K562 (cell line): ENCODE results near the gene ABHD16A. TPM values are rescaled to one million over a fixed set of nuclear protein-coding genes. Genes with fewer than 3 reads are reported as not detected.

Source experiments
- BCOR ChIP-seq: fragments of 450-650 bp; IDR thresholded peaks from 2 replicates; pipeline ENCODE4 v1.6.1; 2016
- HDAC2 ChIP-seq: fragments of 450-650 bp; IDR thresholded peaks from 2 replicates; pipeline ENCODE4 v1.6.1; 2016; ENCODE audit warnings: mild to moderate bottlenecking
- HMBOX1 ChIP-seq: sonication (generic); IDR thresholded peaks from 2 replicates; pipeline ENCODE4 v1.6.1; 2016
- MTA3 ChIP-seq: fragments of 450-650 bp; formaldehyde crosslinking; IDR thresholded peaks from 2 replicates; pipeline ENCODE4 v1.6.1; 2017; ENCODE audit warnings: mild to moderate bottlenecking, borderline replicate concordance
- NCOA6 ChIP-seq: fragments of 450-650 bp; IDR thresholded peaks from 2 replicates; pipeline ENCODE4 v1.6.1; 2017; ENCODE audit warnings: mild to moderate bottlenecking
- NELFE ChIP-seq: IDR thresholded peaks from 2 replicates; pipeline ENCODE4 v1.6.1; 2011; ENCODE audit warnings: mild to moderate bottlenecking; ENCODE audit not compliant: insufficient read depth, insufficient read length
- NUFIP1 ChIP-seq: fragments of 450-650 bp; IDR thresholded peaks from 2 replicates; pipeline ENCODE4 v1.6.1; 2018; ENCODE audit not compliant: partially characterized antibody
- PRPF4 ChIP-seq: fragments of 200-400 bp; formaldehyde crosslinking; IDR thresholded peaks from one replicate; pipeline ENCODE4 v1.6.1; 2017; ENCODE audit warnings: low read length, low read depth, mild to moderate bottlenecking; ENCODE audit not compliant: insufficient read depth, poor library complexity, severe bottlenecking
- RBM15 ChIP-seq: fragments of 200-400 bp; formaldehyde crosslinking; IDR thresholded peaks from 2 replicates; pipeline ENCODE4 v1.6.1; 2018; ENCODE audit warnings: mild to moderate bottlenecking, low read length, moderate library complexity; ENCODE audit not compliant: insufficient read depth
- SIN3B ChIP-seq: fragments of 450-650 bp; IDR thresholded peaks from 2 replicates; pipeline ENCODE4 v1.6.1; 2017; ENCODE audit warnings: low read depth, mild to moderate bottlenecking, moderate library complexity
- STAT5B ChIP-seq: fragments of 250-450 bp; sonication (Bioruptor Pico); IDR thresholded peaks from 2 replicates; pipeline ENCODE4 v1.8.0; 2021; ENCODE audit warnings: mild to moderate bottlenecking, inconsistent platforms
- TEAD2 ChIP-seq: fragments of 450-650 bp; IDR thresholded peaks from 2 replicates; pipeline ENCODE4 v1.6.1; 2016; ENCODE audit warnings: missing genetic modification characterization, control low read depth, missing compliant biosample characterization
- TSHZ1 ChIP-seq: fragments of 250-450 bp; sonication (Bioruptor Pico); IDR thresholded peaks from 2 replicates; pipeline ENCODE4 v1.4.0; 2020; ENCODE audit warnings: mild to moderate bottlenecking, moderate library complexity
- WHSC1 ChIP-seq: IDR thresholded peaks from one replicate; pipeline ENCODE4 v1.6.1; 2012; ENCODE audit warnings: low read length, control low read depth, inconsistent platforms
- ZFP36 ChIP-seq: fragments of 150-350 bp; IDR thresholded peaks from 2 replicates; pipeline ENCODE4 v1.6.1; 2018; ENCODE audit warnings: low read length, low read depth; ENCODE audit not compliant: partially characterized antibody
- ZNF445 ChIP-seq: fragments of 250-450 bp; sonication (Bioruptor Pico); IDR thresholded peaks from 2 replicates; pipeline ENCODE4 v1.4.0; 2020; ENCODE audit warnings: low read depth, mild to moderate bottlenecking, moderate library complexity
- polyA plus RNA-seq, 8 experiments: library from polyadenylated mRNA; depleted of rRNA in 4 of 8; stranded (reverse) in 5 of 8; unstranded in 3 of 8; fragments of >200 nt; fragmentation: Nextera tagmentation in 2 of 8; fragmentation: Illumina TruSeq in 1 of 8; extraction: Ambion mirVana in 2 of 8; extraction: Trizol in 1 of 8; gene quantifications; 2 replicates each; pipeline versions ENCODE4 v1.2.1 to v1.2.3, GENCODE V29; 2011 to 2014; ENCODE audit warnings: inconsistent platforms in 1 of 8, missing spikeins in 1 of 8
- total RNA-seq, 7 experiments: library from RNA; depleted of rRNA in 6 of 7; stranded (reverse); fragments of >200 nt in 6 of 7; fragmentation: Illumina TruSeq in 2 of 7; extraction: Trizol in 2 of 7; gene quantifications; 2 replicates each; pipeline versions ENCODE4 v1.2.1 to v1.2.3, GENCODE V29; 2011 to 2021; ENCODE audit warnings: low replicate concordance in 1 of 7
- TF ChIP-seq, protein P1 (sequence below), 2 experiments: fragments of 450-650 bp; IDR thresholded peaks; 2 replicates each; pipeline ENCODE4 v1.6.1; 2016
- TF ChIP-seq, protein P2 (sequence below): fragments of 200-800 bp; sonication (Bioruptor generic); IDR thresholded peaks from 2 replicates; pipeline ENCODE4 v1.6.1; 2016; ENCODE audit warnings: missing genetic modification characterization, missing compliant biosample characterization

The ABHD16A gene
- total and polyA plus RNA-seq, 9 of the 15 experiments (the other 6 are each of a cell fraction or from before 2014, with no cell fraction given), result 25.8 to 120 (median 81.6) TPM

DNA sequence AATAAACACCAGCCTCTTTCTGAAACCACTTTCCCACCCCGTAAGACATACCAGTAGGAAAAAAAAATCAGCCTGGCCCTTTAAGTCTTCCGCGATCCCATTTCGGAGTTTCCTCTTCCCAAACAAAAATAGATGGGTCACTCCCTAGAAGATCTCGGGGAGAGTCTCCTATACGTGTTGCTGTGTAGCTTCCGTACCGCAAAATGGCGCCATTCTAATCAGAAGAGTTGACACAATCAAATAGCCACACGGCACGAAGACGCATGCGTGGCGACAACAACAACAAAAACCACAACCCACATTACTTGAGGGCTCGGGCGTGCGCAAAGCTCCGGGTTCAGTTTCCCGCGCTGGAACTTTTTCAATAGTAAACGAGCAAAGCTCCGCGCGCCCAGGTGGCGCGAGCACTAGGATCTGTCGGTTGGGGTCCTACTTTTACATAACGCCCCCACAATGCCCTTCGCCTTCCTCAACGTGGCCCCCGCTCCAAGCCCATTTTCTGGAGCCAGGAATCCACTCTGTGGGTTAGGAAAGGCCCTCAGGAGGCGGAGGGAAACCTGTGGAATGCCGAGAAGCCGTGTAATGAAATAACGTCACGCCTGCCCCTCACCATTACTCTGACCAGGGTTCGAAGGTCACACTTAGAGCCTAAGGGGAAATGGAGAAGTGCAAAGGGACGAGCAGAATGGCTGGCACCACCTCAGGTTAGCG is 38.2 kb downstream of the ABHD16A start, which contains the start of gene GPANK1 (continued):
- TF ChIP-seq SIN3B (no peak), MTA3 (peak; percentile 86), HMBOX1 (no peak), BCOR (no peak), NUFIP1 (no peak), STAT5B (no peak), RBM15 (no peak), TSHZ1 (CRISPR knock-in tag) (0 out of 2 replicates have a peak, but pooled peaks have one; percentile 0), NELFE (no peak), HDAC2 (peak; percentile 43; the same call in 1 of the 2 replicates), ZFP36 (no peak), TEAD2 (tag) (no peak), PRPF4 (no peak), NCOA6 (no peak), WHSC1 (no peak), ZNF445 (no peak)
- TF ChIP-seq, protein P1, sequence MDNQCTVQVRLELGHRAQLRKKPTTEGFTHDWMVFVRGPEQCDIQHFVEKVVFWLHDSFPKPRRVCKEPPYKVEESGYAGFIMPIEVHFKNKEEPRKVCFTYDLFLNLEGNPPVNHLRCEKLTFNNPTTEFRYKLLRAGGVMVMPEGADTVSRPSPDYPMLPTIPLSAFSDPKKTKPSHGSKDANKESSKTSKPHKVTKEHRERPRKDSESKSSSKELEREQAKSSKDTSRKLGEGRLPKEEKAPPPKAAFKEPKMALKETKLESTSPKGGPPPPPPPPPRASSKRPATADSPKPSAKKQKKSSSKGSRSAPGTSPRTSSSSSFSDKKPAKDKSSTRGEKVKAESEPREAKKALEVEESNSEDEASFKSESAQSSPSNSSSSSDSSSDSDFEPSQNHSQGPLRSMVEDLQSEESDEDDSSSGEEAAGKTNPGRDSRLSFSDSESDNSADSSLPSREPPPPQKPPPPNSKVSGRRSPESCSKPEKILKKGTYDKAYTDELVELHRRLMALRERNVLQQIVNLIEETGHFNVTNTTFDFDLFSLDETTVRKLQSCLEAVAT (IDR thresholded peaks at IDR 0.05), result peak; percentile 75 to 92; a peak in 3 of 4 replicates
- TF ChIP-seq, protein P2, sequence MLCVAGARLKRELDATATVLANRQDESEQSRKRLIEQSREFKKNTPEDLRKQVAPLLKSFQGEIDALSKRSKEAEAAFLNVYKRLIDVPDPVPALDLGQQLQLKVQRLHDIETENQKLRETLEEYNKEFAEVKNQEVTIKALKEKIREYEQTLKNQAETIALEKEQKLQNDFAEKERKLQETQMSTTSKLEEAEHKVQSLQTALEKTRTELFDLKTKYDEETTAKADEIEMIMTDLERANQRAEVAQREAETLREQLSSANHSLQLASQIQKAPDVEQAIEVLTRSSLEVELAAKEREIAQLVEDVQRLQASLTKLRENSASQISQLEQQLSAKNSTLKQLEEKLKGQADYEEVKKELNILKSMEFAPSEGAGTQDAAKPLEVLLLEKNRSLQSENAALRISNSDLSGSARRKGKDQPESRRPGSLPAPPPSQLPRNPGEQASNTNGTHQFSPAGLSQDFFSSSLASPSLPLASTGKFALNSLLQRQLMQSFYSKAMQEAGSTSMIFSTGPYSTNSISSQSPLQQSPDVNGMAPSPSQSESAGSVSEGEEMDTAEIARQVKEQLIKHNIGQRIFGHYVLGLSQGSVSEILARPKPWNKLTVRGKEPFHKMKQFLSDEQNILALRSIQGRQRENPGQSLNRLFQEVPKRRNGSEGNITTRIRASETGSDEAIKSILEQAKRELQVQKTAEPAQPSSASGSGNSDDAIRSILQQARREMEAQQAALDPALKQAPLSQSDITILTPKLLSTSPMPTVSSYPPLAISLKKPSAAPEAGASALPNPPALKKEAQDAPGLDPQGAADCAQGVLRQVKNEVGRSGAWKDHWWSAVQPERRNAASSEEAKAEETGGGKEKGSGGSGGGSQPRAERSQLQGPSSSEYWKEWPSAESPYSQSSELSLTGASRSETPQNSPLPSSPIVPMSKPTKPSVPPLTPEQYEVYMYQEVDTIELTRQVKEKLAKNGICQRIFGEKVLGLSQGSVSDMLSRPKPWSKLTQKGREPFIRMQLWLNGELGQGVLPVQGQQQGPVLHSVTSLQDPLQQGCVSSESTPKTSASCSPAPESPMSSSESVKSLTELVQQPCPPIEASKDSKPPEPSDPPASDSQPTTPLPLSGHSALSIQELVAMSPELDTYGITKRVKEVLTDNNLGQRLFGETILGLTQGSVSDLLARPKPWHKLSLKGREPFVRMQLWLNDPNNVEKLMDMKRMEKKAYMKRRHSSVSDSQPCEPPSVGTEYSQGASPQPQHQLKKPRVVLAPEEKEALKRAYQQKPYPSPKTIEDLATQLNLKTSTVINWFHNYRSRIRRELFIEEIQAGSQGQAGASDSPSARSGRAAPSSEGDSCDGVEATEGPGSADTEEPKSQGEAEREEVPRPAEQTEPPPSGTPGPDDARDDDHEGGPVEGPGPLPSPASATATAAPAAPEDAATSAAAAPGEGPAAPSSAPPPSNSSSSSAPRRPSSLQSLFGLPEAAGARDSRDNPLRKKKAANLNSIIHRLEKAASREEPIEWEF (CRISPR knock-in tag), result no peak
